Fibroblast of lung (primary cell): Measurements from ENCODE around the gene ZFAND2A. TPM values are rescaled to one million over a fixed set of nuclear protein-coding genes. Genes with fewer than 3 reads are reported as not detected.
"Not testable (repeated sequence)": the region's sequence is repeated elsewhere in the genome, so short reads cannot be mapped to it uniquely, and the experiment has no call there.

Source experiments
- DNase-seq, 2 donors: peaks; one replicate each; pipeline versions ENCODE4 v3.0.0 to v3.0.0-alpha.2; 2010; ENCODE audit warnings: low read depth in 2 of 2
- H2AFZ ChIP-seq: 2 replicates; pipeline ENCODE4 v1.5.1; 2012; ENCODE audit warnings: low read length, control low read depth, inconsistent platforms
- H3K27ac ChIP-seq: 2 replicates; pipeline ENCODE4 v1.5.1; 2011; ENCODE audit warnings: low read length, control low read depth; ENCODE audit not compliant: insufficient read depth
- H3K27me3 ChIP-seq: 2 replicates; pipeline ENCODE4 v1.5.1; 2011; ENCODE audit warnings: mild to moderate bottlenecking, low read length; ENCODE audit not compliant: control insufficient read depth, insufficient read depth
- H3K36me3 ChIP-seq: 2 replicates; pipeline ENCODE4 v1.5.1; 2011; ENCODE audit warnings: low read length; ENCODE audit not compliant: control insufficient read depth, insufficient read depth
- H3K4me1 ChIP-seq: 2 replicates; pipeline ENCODE4 v1.5.1; 2011; ENCODE audit warnings: low read length; ENCODE audit not compliant: control insufficient read depth, insufficient read depth; ENCODE audit errors: extremely low read depth
- H3K4me2 ChIP-seq: 2 replicates; pipeline ENCODE4 v1.5.1; 2011; ENCODE audit warnings: low read length, control low read depth; ENCODE audit not compliant: insufficient read depth; ENCODE audit errors: extremely low read depth
- H3K4me3 ChIP-seq, 4 experiments: fragments of 200-600 bp in 1 of 4; sonication (generic) in 1 of 4; replicated peaks in 1 of 4; 2 replicates each; pipeline ENCODE4 v1.5.1; 2011 to 2016; ENCODE audit warnings: low read length in 4 of 4, low read depth in 3 of 4, mild to moderate bottlenecking in 3 of 4, control low read depth in 2 of 4, inconsistent platforms in 1 of 4, mixed read lengths in 1 of 4; ENCODE audit not compliant: insufficient read depth in 1 of 4; ENCODE audit errors: control extremely low read depth in 1 of 4
- H3K79me2 ChIP-seq: 2 replicates; pipeline ENCODE4 v1.5.1; 2012; ENCODE audit warnings: mild to moderate bottlenecking, low read length, inconsistent platforms; ENCODE audit not compliant: control insufficient read depth, insufficient read depth
- H3K9ac ChIP-seq: 2 replicates; pipeline ENCODE4 v1.5.1; 2011; ENCODE audit warnings: mild to moderate bottlenecking, low read length, control low read depth; ENCODE audit not compliant: insufficient read depth
- H3K9me3 ChIP-seq: 2 replicates; pipeline ENCODE4 v1.5.1; 2012; ENCODE audit warnings: low read depth, low read length; ENCODE audit not compliant: control insufficient read depth, insufficient read depth
- H4K20me1 ChIP-seq: 2 replicates; pipeline ENCODE4 v1.5.1; 2011; ENCODE audit warnings: low read length; ENCODE audit not compliant: control insufficient read depth, insufficient read depth; ENCODE audit errors: extremely low read depth
- EZH2 ChIP-seq: IDR thresholded peaks from 2 replicates; pipeline ENCODE4 v1.5.1; 2012; ENCODE audit warnings: low read length, control low read depth, mild to moderate bottlenecking; ENCODE audit errors: missing control alignments
- polyA plus RNA-seq, 2 donors: library from polyadenylated mRNA; depleted of rRNA in 1 of 2; stranded (reverse) in 1 of 2; unstranded in 1 of 2; fragments of >200 nt; gene quantifications; 2 replicates each; pipeline ENCODE4 v1.2.1, GENCODE V29; 2011 to 2012; ENCODE audit warnings: missing spikeins in 1 of 2
- total RNA-seq: library from RNA; depleted of rRNA; stranded (reverse); fragments of >200 nt; gene quantifications from 2 replicates; pipeline ENCODE4 v1.2.1, GENCODE V29; 2014
- TF ChIP-seq, protein P1 (sequence below), 2 donors: IDR thresholded peaks in 1 of 2; conservative IDR thresholded peaks in 1 of 2; 1 replicate in 1 of 2; 2 replicates in 1 of 2; pipeline ENCODE4 v1.5.1; 2011 to 2012; ENCODE audit warnings: low read length in 2 of 2, control low read depth in 1 of 2, inconsistent platforms in 1 of 2, low read depth in 1 of 2, mild to moderate bottlenecking in 1 of 2

The ZFAND2A gene
- total and polyA plus RNA-seq, 2 donors (not counting 1 experiment from before 2014, with no cell fraction given): 20.5 to 35.1 TPM

- Histone ChIP-seq H3K9me3 (no peaks in the 10 kb centered on the region), H3K79me2 (peaks cover 2% of the 10 kb centered on the region), H3K27me3 (no peaks in the 10 kb centered on the region), H3K9ac (no peak overlapping the region), H2AFZ (no peak overlapping the region), H3K4me2 (no peak overlapping the region), H4K20me1 (no peaks in the 10 kb centered on the region), H3K4me3 (no peak overlapping the region), H3K27ac (no peak overlapping the region), H3K36me3 (peaks cover 2% of the 10 kb centered on the region), H3K4me1 (no peaks in the 10 kb centered on the region)
- no peak for DNase-seq
- TF ChIP-seq, protein P1, sequence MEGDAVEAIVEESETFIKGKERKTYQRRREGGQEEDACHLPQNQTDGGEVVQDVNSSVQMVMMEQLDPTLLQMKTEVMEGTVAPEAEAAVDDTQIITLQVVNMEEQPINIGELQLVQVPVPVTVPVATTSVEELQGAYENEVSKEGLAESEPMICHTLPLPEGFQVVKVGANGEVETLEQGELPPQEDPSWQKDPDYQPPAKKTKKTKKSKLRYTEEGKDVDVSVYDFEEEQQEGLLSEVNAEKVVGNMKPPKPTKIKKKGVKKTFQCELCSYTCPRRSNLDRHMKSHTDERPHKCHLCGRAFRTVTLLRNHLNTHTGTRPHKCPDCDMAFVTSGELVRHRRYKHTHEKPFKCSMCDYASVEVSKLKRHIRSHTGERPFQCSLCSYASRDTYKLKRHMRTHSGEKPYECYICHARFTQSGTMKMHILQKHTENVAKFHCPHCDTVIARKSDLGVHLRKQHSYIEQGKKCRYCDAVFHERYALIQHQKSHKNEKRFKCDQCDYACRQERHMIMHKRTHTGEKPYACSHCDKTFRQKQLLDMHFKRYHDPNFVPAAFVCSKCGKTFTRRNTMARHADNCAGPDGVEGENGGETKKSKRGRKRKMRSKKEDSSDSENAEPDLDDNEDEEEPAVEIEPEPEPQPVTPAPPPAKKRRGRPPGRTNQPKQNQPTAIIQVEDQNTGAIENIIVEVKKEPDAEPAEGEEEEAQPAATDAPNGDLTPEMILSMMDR (conservative IDR thresholded peaks at IDR 0.05 in 1 of 2, IDR thresholded peaks at IDR 0.05 in 1 of 2; ENCODE audit: low read depth in 1 of 2, low read length in 2 of 2): no peak
- no peak for TF ChIP-seq EZH2
Observed at GRCh38 chr7:1117321-1117928, 42.6 kb downstream of the ZFAND2A start.

DNA sequence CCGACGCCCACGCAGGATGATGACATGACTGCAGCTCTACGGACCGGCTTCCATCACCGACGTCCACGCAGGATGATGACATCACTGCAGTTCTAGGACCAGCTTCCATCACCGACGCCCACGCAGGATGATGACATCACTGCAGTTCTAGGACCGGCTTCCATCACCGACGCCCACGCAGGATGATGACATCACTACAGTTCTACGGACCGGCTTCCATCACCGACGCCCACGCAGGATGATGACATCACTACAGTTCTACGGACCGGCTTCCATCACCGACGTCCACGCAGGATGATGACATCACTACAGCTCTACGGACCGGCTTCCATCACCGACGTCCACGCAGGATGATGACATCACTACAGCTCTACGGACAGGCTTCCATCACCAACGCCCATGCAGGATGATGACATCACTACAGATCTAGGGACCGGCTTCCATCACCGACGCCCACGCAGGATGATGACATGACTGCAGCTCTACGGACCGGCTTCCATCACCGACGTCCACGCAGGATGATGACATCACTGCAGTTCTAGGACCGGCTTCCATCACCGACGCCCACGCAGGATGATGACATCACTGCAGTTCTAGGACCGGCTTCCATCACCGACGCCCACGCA is 43.5 kb downstream of the ZFAND2A start:
- not testable (repeated sequence) for H3K4me1 ChIP-seq, H3K27me3 ChIP-seq, H3K9ac ChIP-seq, H3K4me3 ChIP-seq, H2AFZ ChIP-seq, H3K27ac ChIP-seq, H3K4me2 ChIP-seq, H3K9me3 ChIP-seq, H4K20me1 ChIP-seq, H3K79me2 ChIP-seq, H3K36me3 ChIP-seq, DNase-seq

DNA sequence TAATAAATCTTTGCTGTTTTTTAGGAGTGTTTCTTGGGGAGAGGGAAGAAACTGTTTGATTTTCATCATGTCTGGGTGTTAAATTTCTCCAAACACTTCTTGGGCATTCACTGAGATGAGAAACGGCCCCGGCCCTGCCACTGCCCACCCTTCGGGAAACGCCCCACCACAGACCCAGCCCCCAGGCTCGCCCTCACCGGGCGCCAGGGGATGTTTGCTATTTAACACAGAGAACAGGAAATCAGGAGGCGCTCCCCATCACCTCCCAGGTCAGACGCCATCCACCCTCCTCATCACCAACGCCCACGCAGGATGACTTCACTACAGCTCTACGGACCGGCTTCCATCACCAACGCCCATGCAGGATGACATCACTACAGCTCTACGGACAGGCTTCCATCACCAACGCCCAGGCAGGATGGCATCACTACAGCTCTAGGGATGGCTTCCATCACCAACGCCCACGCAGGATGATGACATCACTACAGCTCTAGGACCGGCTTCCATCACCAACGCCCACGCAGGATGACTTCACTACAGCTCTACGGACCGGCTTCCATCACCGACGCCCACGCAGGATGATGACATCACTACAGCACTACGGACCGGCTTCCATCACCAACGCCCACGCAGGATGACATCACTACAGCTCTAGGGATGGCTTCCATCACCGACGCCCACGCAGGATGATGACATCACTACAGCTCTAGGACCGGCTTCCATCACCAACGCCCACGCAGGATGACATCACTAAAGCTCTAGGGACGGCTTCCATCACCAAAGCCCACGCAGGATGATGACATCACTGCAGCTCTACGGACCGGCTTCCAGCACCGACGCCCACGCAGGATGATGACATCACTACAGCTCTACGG is 44.6 kb downstream of the ZFAND2A start:
- H3K27me3 ChIP-seq, H2AFZ ChIP-seq, DNase-seq, H3K36me3 ChIP-seq, H3K27ac ChIP-seq, H3K9ac ChIP-seq, H3K9me3 ChIP-seq, H3K4me3 ChIP-seq, H3K79me2 ChIP-seq, H4K20me1 ChIP-seq, H3K4me2 ChIP-seq, H3K4me1 ChIP-seq: not testable (repeated sequence)
